Esophagus squamous epithelium (tissue), 5 donors: ENCODE data around the gene CIB2. TPM values are rescaled to one million over a fixed set of nuclear protein-coding genes. Genes with fewer than 3 reads are reported as not detected.

Experiments used
- DNase-seq: peaks from one replicate; lab custom pipeline; 2025; lab: John Stamatoyannopoulos, UW
- H3K27ac ChIP-seq, 4 donors: fragments of 200-600 bp; sonication (generic); one replicate each; pipeline ENCODE4 v1.5.1; 2016 to 2019; ENCODE audit warnings: mild to moderate bottlenecking in 1 of 4
- H3K27me3 ChIP-seq, 4 donors: fragments of 200-600 bp; sonication (generic); 1 replicate in 3 of 4; 2 replicates in 1 of 4; pipeline versions ENCODE4 v1.5.1 to v1.6.0; 2017 to 2021; ENCODE audit warnings: antibody characterized with exemption in 1 of 4
- H3K36me3 ChIP-seq, 3 donors: fragments of 200-600 bp; sonication (generic); one replicate each; pipeline ENCODE4 v1.5.1; 2016 to 2019
- H3K4me1 ChIP-seq, 3 donors: fragments of 200-600 bp; sonication (generic); one replicate each; pipeline ENCODE4 v1.5.1; 2017 to 2019
- H3K4me3 ChIP-seq, 4 donors: fragments of 200-600 bp; sonication (generic); 1 replicate in 3 of 4; 2 replicates in 1 of 4; pipeline ENCODE4 v1.5.1; 2016 to 2019; ENCODE audit warnings: mild to moderate bottlenecking in 2 of 4, moderate library complexity in 1 of 4
- H3K9me3 ChIP-seq, 3 donors: fragments of 200-600 bp; sonication (generic); one replicate each; pipeline ENCODE4 v1.5.1; 2016 to 2019
- CTCF ChIP-seq, 6 experiments: fragments of 450-650 bp in 4 of 6; fragments of 200-600 bp in 2 of 6; sonication (generic) in 2 of 6; IDR thresholded peaks; one replicate each; pipeline ENCODE4 v1.5.1; 2016 to 2019; ENCODE audit warnings: antibody characterized with exemption in 6 of 6, mild to moderate bottlenecking in 4 of 6, moderate library complexity in 4 of 6
- POLR2A ChIP-seq, 4 donors: fragments of 450-650 bp; IDR thresholded peaks; one replicate each; pipeline ENCODE4 v1.6.1; 2017; ENCODE audit warnings: antibody characterized with exemption in 4 of 4, mild to moderate bottlenecking in 4 of 4, moderate library complexity in 3 of 4
- WGBS, 2 donors: methylation state at CpG; one replicate each; pipeline ENCODE4 v1.1.5; 2018; 5-methylcytosine and 5-hydroxymethylcytosine counted together
- intact Hi-C: fragments of 100-400 bp; cut with DNase I; formaldehyde crosslinking; loops from one replicate; pipeline ENCODE4 v1.15.0; 2022
- total RNA-seq, 4 donors: library from RNA; depleted of rRNA; stranded (reverse); fragments of >200 nt; gene quantifications; one replicate each; pipeline ENCODE4 v1.1.0, GENCODE V29; 2016
- donor health status: DM: yes; HTN: yes; CAD: no.

Gene CIB2
- total RNA-seq, 4 donors from 2014 or later = 1.1 to 11.8 (median 1.5) TPM

- intact Hi-C loops = loop anchor here (2.0 kb wide), 1 partner anchor 140 kb away; no protein-coding TSS in a partner anchor
- peak; percentile 33 for DNase-seq
These were observed 22.8 kb downstream of the CIB2 start for GRCh38 chr15:78108300-78109084.

GRCh38 chr15:78107471-78107870 is 23.8 kb downstream of the CIB2 start:
- Histone ChIP-seq H3K27ac (no peak overlapping the region), H3K4me1 (peaks cover 4 to 19% (median 4%) of the 10 kb centered on the region in 3 donors), H3K4me3 (no peak overlapping the region), H3K36me3 (no peaks in the 10 kb centered on the region), H3K9me3 (no peaks in the 10 kb centered on the region), H3K27me3 (no peaks in the 10 kb centered on the region)
- 78 to 86% methylated on average over 5 to 8 of the region's 8 CpGs for WGBS, 2 donors
- intact Hi-C loops = no loop called here
- no peak for DNase-seq
- TF ChIP-seq POLR2A (IDR thresholded peaks at IDR 0.05) = no peak
- no peak for TF ChIP-seq CTCF (IDR thresholded peaks at IDR 0.05)

More at GRCh38 chr15:78108300-78109084, 22.8 kb downstream of the CIB2 start:
- WGBS, 2 donors = 28 to 67% methylated on average over 5 to 10 of the region's 11 CpGs
- peaks cover 0 to 14% (median under 1%) of the 10 kb centered on the region in 3 donors for H3K4me1 ChIP-seq
- TF ChIP-seq POLR2A (IDR thresholded peaks at IDR 0.05) = no peak
- TF ChIP-seq CTCF (IDR thresholded peaks at IDR 0.05) = peak; percentile 92 to 96 (median 96)
- no peak overlapping the region for H3K27ac ChIP-seq
- no peaks in the 10 kb centered on the region for H3K9me3 ChIP-seq
- no peaks in the 10 kb centered on the region for H3K36me3 ChIP-seq
- no peaks in the 10 kb centered on the region for H3K27me3 ChIP-seq
- H3K4me3 ChIP-seq = no peak overlapping the region

- Histone ChIP-seq H3K4me1 (peaks cover 4 to 19% (median 4%) of the 10 kb centered on the region in 3 donors), H3K36me3 (no peaks in the 10 kb centered on the region), H3K27me3 (no peaks in the 10 kb centered on the region), H3K27ac (no peak overlapping the region), H3K4me3 (no peak overlapping the region), H3K9me3 (no peaks in the 10 kb centered on the region)
- DNase-seq = no peak
- WGBS, 2 donors = 86 to 87% methylated on average over 3 to 14 of the region's 16 CpGs
- intact Hi-C loops = no loop called here
- TF ChIP-seq CTCF (IDR thresholded peaks at IDR 0.05) (no peak), POLR2A (IDR thresholded peaks at IDR 0.05) (no peak)
These were observed 25.6 kb downstream of the CIB2 start for GRCh38 chr15:78105476-78106241.

GRCh38 chr15:78104566-78105475 is 26.4 kb downstream of the CIB2 start:
- TF ChIP-seq POLR2A (IDR thresholded peaks at IDR 0.05) = no peak
- no peak for TF ChIP-seq CTCF (IDR thresholded peaks at IDR 0.05)
- DNase-seq = no peak
- intact Hi-C loops = no loop called here
- H3K36me3 ChIP-seq = no peaks in the 10 kb centered on the region
- no peaks in the 10 kb centered on the region for H3K27me3 ChIP-seq
- 77% methylated on average over 7 to 10 of the region's 12 CpGs for WGBS, 2 donors
- no peak overlapping the region for H3K27ac ChIP-seq
- H3K9me3 ChIP-seq = no peaks in the 10 kb centered on the region
- H3K4me3 ChIP-seq = no peak overlapping the region
- H3K4me1 ChIP-seq = peaks cover 4 to 19% (median 4%) of the 10 kb centered on the region in 3 donors
